GM21423 (cell line): ENCODE data around the gene CDO1.
"Not testable (repeated sequence)": the region's sequence is repeated elsewhere in the genome, so short reads cannot be mapped to it uniquely, and the experiment has no call there.

Experiments
- ATAC-seq: cut with Tn5 transposase; IDR thresholded peaks from one replicate; pipeline ENCODE4 v1.9.1; 2021; ENCODE audit warnings: mild to moderate bottlenecking, moderate library complexity; ENCODE audit not compliant: unreplicated experiment

The CDO1 gene

GRCh38 chr5:115831163-115831768 is 14.8 kb upstream of the CDO1 start:
- peak; percentile 89 for ATAC-seq

GRCh38 chr5:115829913-115830312 is 13.5 kb upstream of the CDO1 start:
- ATAC-seq = no peak

- ATAC-seq = no peak
These were observed 9.5 kb upstream of the CDO1 start for GRCh38 chr5:115825948-115826347.

GRCh38 chr5:115824983-115825382 is 8.5 kb upstream of the CDO1 start:
- not testable (repeated sequence) for ATAC-seq

GRCh38 chr5:115820846-115821245 is 4.4 kb upstream of the CDO1 start:
- ATAC-seq = no peak

GRCh38 chr5:115818821-115819220 is 2.4 kb upstream of the CDO1 start:
- no peak for ATAC-seq

- no peak for ATAC-seq
These were observed 927 bp upstream of the CDO1 start for GRCh38 chr5:115817386-115817785.

- ATAC-seq = no peak
These were observed 700 bp downstream of the CDO1 start for GRCh38 chr5:115815693-115816225.

- no peak for ATAC-seq
These were observed 1.3 kb downstream of the CDO1 start for GRCh38 chr5:115815006-115815692.

GRCh38 chr5:115813719-115814118 is 2.7 kb downstream of the CDO1 start:
- ATAC-seq = no peak

- ATAC-seq = no peak
These were observed 4.1 kb downstream of the CDO1 start for GRCh38 chr5:115812372-115812771.

- no peak for ATAC-seq
These were observed 5.1 kb downstream of the CDO1 start for GRCh38 chr5:115811406-115811805.

- ATAC-seq = no peak
These were observed 5.7 kb downstream of the CDO1 start for GRCh38 chr5:115810761-115811160.

- ATAC-seq = no peak
These were observed 6.5 kb downstream of the CDO1 start for GRCh38 chr5:115809946-115810345.

GRCh38 chr5:115808066-115808465 is 8.4 kb downstream of the CDO1 start:
- not testable (repeated sequence) for ATAC-seq

GRCh38 chr5:115807654-115808052 is 8.8 kb downstream of the CDO1 start:
- ATAC-seq = no peak

GRCh38 chr5:115806986-115807653 is 9.3 kb downstream of the CDO1 start:
- ATAC-seq = no peak

GRCh38 chr5:115801984-115802383 is 14.5 kb downstream of the CDO1 start:
- ATAC-seq = no peak

GRCh38 chr5:115801152-115801551 is 15.3 kb downstream of the CDO1 start:
- no peak for ATAC-seq

- ATAC-seq = no peak
These were observed 16.4 kb downstream of the CDO1 start for GRCh38 chr5:115800108-115800507.

GRCh38 chr5:115798252-115798651 is 18.2 kb downstream of the CDO1 start:
- ATAC-seq = no peak

- ATAC-seq = no peak
These were observed 19.8 kb downstream of the CDO1 start for GRCh38 chr5:115796656-115797055.
